GM23338 (cell line): ENCODE measurements around the gene CCDC81. TPM values are rescaled to one million over a fixed set of nuclear protein-coding genes. Genes with fewer than 3 reads are reported as not detected.

Source experiments
- ATAC-seq: fragments of 200-7000 bp; cut with Tn5 transposase; 3 replicates; pipeline ENCODE4 v1.9.1; 2020
- DNase-seq: peaks from one replicate; pipeline ENCODE4 v3.0.0-alpha.2; 2015; ENCODE audit warnings: low spot score
- H2AFZ ChIP-seq: fragments of 200-600 bp; sonication (generic); 2 replicates; pipeline ENCODE4 v1.8.0; 2016; ENCODE audit warnings: antibody characterized with exemption, mild to moderate bottlenecking, moderate library complexity
- H3F3A ChIP-seq: fragments of 200-600 bp; sonication (generic); replicated peaks from 2 replicates; pipeline ENCODE4 v1.8.0; 2017; ENCODE audit warnings: antibody characterized with exemption, mixed run types, low read depth
- H3K27ac ChIP-seq: fragments of 200-600 bp; sonication (generic); 2 replicates; pipeline ENCODE4 v1.6.1; 2016; ENCODE audit warnings: low read depth
- H3K27me3 ChIP-seq: fragments of 200-600 bp; sonication (generic); 2 replicates; pipeline ENCODE4 v1.8.0; 2016; ENCODE audit warnings: mild to moderate bottlenecking, mixed run types, moderate library complexity; ENCODE audit not compliant: insufficient read depth
- H3K36me3 ChIP-seq: fragments of 200-600 bp; sonication (generic); 2 replicates; pipeline ENCODE4 v1.8.0; 2016; ENCODE audit warnings: mild to moderate bottlenecking; ENCODE audit not compliant: insufficient read depth
- H3K4me1 ChIP-seq: fragments of 200-600 bp; sonication (generic); 2 replicates; pipeline ENCODE4 v1.8.0; 2016; ENCODE audit warnings: mild to moderate bottlenecking, moderate library complexity; ENCODE audit not compliant: insufficient read depth
- H3K4me2 ChIP-seq: fragments of 200-600 bp; sonication (generic); 2 replicates; pipeline ENCODE4 v1.7.1; 2017; ENCODE audit warnings: mixed run types
- H3K4me3 ChIP-seq: fragments of 200-600 bp; sonication (generic); 2 replicates; pipeline ENCODE4 v1.6.1; 2016; ENCODE audit warnings: mixed run types
- H3K79me2 ChIP-seq: fragments of 200-600 bp; sonication (generic); replicated peaks from 2 replicates; pipeline ENCODE4 v1.8.0; 2017; ENCODE audit warnings: mild to moderate bottlenecking; ENCODE audit not compliant: insufficient read depth
- H3K9me2 ChIP-seq: fragments of 200-600 bp; sonication (generic); 2 replicates; pipeline ENCODE4 v1.8.0; 2017; ENCODE audit not compliant: insufficient read depth
- H4K20me1 ChIP-seq: fragments of 200-600 bp; sonication (generic); replicated peaks from 2 replicates; pipeline ENCODE4 v1.8.0; 2017; ENCODE audit warnings: mild to moderate bottlenecking; ENCODE audit not compliant: insufficient read depth
- H3K27ac Mint-ChIP-seq: 2 replicates; pipeline ENCODE4 v1.8.0; 2020; ENCODE audit warnings: inconsistent platforms, mild to moderate bottlenecking, moderate library complexity, mixed read lengths
- H3K27me3 Mint-ChIP-seq: 3 replicates; pipeline ENCODE4 v1.8.0; 2022; ENCODE audit warnings: low read depth, mild to moderate bottlenecking, moderate library complexity, mixed read lengths, inconsistent platforms; ENCODE audit not compliant: insufficient read depth, poor library complexity
- H3K36me3 Mint-ChIP-seq: 3 replicates; pipeline ENCODE4 v1.8.0; 2021; ENCODE audit warnings: low read depth, mild to moderate bottlenecking, inconsistent platforms, moderate library complexity, mixed read lengths
- H3K4me1 Mint-ChIP-seq: 3 replicates; pipeline ENCODE4 v1.8.0; 2020; ENCODE audit warnings: mild to moderate bottlenecking, inconsistent platforms, mixed read lengths
- H3K4me3 Mint-ChIP-seq: 3 replicates; pipeline ENCODE4 v1.8.0; 2021; ENCODE audit warnings: moderate library complexity, mild to moderate bottlenecking, inconsistent platforms, mixed read lengths
- H3K9me3 Mint-ChIP-seq: 3 replicates; pipeline ENCODE4 v1.8.0; 2020; ENCODE audit warnings: moderate library complexity, mild to moderate bottlenecking, inconsistent platforms, mixed read lengths
- CREB1 ChIP-seq: fragments of 250-450 bp; sonication (Bioruptor Pico); IDR thresholded peaks from 2 replicates; pipeline ENCODE4 v1.5.0; 2020; ENCODE audit warnings: low read depth, mild to moderate bottlenecking, moderate library complexity
- ETS1 ChIP-seq: IDR thresholded peaks from 2 replicates; pipeline ENCODE4 v1.6.1; 2016; ENCODE audit warnings: antibody characterized with exemption
- EZH2 ChIP-seq: fragments of 200-600 bp; sonication (generic); IDR thresholded peaks from one replicate; pipeline ENCODE4 v1.8.0; 2017; ENCODE audit warnings: antibody characterized with exemption, mild to moderate bottlenecking, low read depth; ENCODE audit not compliant: unreplicated experiment
- EZH2phosphoT487 ChIP-seq: fragments of 200-600 bp; sonication (generic); IDR thresholded peaks from one replicate; pipeline ENCODE4 v1.8.1; 2018; ENCODE audit warnings: antibody characterized with exemption; ENCODE audit not compliant: unreplicated experiment
- JUNB ChIP-seq: IDR thresholded peaks from one replicate; pipeline ENCODE4 v1.6.1; 2016; ENCODE audit warnings: antibody characterized with exemption; ENCODE audit not compliant: unreplicated experiment
- NANOG ChIP-seq: IDR thresholded peaks from 2 replicates; pipeline ENCODE4 v1.6.1; 2016; ENCODE audit warnings: antibody characterized with exemption, borderline replicate concordance
- POLR2AphosphoS5 ChIP-seq: IDR thresholded peaks from 2 replicates; pipeline ENCODE4 v1.6.1; 2016; ENCODE audit warnings: antibody characterized with exemption, low read depth
- STAT1 ChIP-seq: IDR thresholded peaks from one replicate; pipeline ENCODE4 v1.6.1; 2016; ENCODE audit warnings: antibody characterized with exemption; ENCODE audit not compliant: unreplicated experiment
- ZNF114 ChIP-seq: fragments of 250-450 bp; sonication (Bioruptor Pico); IDR thresholded peaks from 2 replicates; pipeline ENCODE4 v1.5.0; 2020; ENCODE audit warnings: mild to moderate bottlenecking, moderate library complexity
- ZNF331 ChIP-seq: fragments of 250-450 bp; sonication (Bioruptor Pico); IDR thresholded peaks from 2 replicates; pipeline ENCODE4 v1.5.0; 2020; ENCODE audit warnings: low read depth, mild to moderate bottlenecking, moderate library complexity
- polyA plus RNA-seq: library from polyadenylated mRNA; unstranded; fragments of >200 nt; fragmentation: Nextera tagmentation; extraction: Ambion mirVana; gene quantifications from 2 replicates; pipeline ENCODE4 v1.2.1, GENCODE V29; 2016
- total RNA-seq: library from RNA; depleted of rRNA; stranded (reverse); fragments of >200 nt; shearing (Covaris generic); gene quantifications from 2 replicates; pipeline ENCODE4 v1.2.3, GENCODE V29; 2014
- TF ChIP-seq, protein P1 (sequence below): fragments of 250-450 bp; sonication (Bioruptor Pico); IDR thresholded peaks from 2 replicates; pipeline ENCODE4 v1.5.0; 2020; ENCODE audit warnings: mild to moderate bottlenecking, moderate library complexity
- TF ChIP-seq, protein P2 (sequence below), 2 experiments: fragments of 200-600 bp in 1 of 2; sonication (generic) in 1 of 2; conservative IDR thresholded peaks; 2 replicates each; pipeline versions ENCODE4 v1.5.1 to v1.6.1; 2016 to 2017; ENCODE audit warnings: antibody characterized with exemption in 2 of 2, low read depth in 2 of 2, mild to moderate bottlenecking in 2 of 2, moderate library complexity in 1 of 2
- TF ChIP-seq, protein P3 (sequence below): IDR thresholded peaks from one replicate; pipeline ENCODE4 v1.6.1; 2018; ENCODE audit warnings: antibody characterized with exemption; ENCODE audit not compliant: unreplicated experiment

Gene CCDC81
- total and polyA plus RNA-seq, 2 experiments from 2014 or later = 0.37 to 4.3 TPM

DNA sequence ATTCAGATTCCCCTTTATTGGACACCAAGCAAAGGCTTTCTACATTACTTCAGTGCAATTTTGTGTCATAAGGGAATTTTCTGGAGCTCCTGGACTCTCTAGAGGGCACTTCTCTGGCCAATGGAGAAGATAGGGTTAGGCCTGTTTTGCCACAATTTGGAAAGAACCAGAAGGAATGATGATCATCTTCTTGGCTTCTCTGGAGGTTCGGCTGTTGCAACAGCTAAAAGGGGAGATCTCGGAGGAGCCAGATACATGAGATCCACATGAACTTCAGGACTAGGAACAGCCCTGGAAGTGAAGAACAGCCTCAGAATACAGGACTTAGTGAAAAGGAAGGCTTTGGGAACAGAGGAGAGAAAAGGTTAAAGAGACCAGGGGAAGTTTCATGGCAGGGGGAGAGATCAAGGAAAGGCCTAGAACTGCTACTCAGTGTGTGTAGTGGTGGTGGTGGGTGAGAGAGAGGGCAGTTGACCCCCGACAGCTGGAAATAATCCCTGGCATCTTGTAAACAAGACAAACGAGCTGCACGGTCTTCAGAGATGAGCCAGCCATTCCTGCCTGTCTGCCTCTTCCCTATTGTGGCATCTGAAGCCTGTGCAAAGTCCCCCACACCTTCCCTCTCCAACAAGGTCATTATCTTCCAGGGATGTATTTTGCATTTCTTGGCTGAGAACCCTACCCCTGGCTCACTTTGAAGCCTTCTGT, 83.8 kb downstream of the CCDC81 start:
- Histone ChIP-seq H3K36me3 (no peaks in the 10 kb centered on the region), H3K9me2 (no peaks in the 10 kb centered on the region), H3K79me2 (no peaks in the 10 kb centered on the region), H2AFZ (no peak overlapping the region), H3K27ac (no peak overlapping the region), H4K20me1 (no peaks in the 10 kb centered on the region), H3K4me2 (no peak overlapping the region), H3K4me1 (no peaks in the 10 kb centered on the region), H3F3A (no peaks in the 10 kb centered on the region), H3K4me3 (no peak overlapping the region), H3K27me3 (no peaks in the 10 kb centered on the region)
- DNase-seq (no peak), ATAC-seq (no peak)
- no peaks in the 10 kb centered on the region for H3K9me3 Mint-ChIP-seq
- no peak overlapping the region for H3K27ac Mint-ChIP-seq
- peaks cover 9% of the 10 kb centered on the region for H3K27me3 Mint-ChIP-seq
- H3K4me3 Mint-ChIP-seq = no peak overlapping the region
- H3K36me3 Mint-ChIP-seq = no peaks in the 10 kb centered on the region
- TF ChIP-seq EZH2phosphoT487 (no peak), POLR2AphosphoS5 (no peak), ETS1 (no peak), NANOG (no peak), ZNF331 (CRISPR knock-in tag) (no peak), CREB1 (no peak), STAT1 (no peak), JUNB (no peak), EZH2 (no peak), ZNF114 (CRISPR knock-in tag) (no peak)
- TF ChIP-seq, protein P1, sequence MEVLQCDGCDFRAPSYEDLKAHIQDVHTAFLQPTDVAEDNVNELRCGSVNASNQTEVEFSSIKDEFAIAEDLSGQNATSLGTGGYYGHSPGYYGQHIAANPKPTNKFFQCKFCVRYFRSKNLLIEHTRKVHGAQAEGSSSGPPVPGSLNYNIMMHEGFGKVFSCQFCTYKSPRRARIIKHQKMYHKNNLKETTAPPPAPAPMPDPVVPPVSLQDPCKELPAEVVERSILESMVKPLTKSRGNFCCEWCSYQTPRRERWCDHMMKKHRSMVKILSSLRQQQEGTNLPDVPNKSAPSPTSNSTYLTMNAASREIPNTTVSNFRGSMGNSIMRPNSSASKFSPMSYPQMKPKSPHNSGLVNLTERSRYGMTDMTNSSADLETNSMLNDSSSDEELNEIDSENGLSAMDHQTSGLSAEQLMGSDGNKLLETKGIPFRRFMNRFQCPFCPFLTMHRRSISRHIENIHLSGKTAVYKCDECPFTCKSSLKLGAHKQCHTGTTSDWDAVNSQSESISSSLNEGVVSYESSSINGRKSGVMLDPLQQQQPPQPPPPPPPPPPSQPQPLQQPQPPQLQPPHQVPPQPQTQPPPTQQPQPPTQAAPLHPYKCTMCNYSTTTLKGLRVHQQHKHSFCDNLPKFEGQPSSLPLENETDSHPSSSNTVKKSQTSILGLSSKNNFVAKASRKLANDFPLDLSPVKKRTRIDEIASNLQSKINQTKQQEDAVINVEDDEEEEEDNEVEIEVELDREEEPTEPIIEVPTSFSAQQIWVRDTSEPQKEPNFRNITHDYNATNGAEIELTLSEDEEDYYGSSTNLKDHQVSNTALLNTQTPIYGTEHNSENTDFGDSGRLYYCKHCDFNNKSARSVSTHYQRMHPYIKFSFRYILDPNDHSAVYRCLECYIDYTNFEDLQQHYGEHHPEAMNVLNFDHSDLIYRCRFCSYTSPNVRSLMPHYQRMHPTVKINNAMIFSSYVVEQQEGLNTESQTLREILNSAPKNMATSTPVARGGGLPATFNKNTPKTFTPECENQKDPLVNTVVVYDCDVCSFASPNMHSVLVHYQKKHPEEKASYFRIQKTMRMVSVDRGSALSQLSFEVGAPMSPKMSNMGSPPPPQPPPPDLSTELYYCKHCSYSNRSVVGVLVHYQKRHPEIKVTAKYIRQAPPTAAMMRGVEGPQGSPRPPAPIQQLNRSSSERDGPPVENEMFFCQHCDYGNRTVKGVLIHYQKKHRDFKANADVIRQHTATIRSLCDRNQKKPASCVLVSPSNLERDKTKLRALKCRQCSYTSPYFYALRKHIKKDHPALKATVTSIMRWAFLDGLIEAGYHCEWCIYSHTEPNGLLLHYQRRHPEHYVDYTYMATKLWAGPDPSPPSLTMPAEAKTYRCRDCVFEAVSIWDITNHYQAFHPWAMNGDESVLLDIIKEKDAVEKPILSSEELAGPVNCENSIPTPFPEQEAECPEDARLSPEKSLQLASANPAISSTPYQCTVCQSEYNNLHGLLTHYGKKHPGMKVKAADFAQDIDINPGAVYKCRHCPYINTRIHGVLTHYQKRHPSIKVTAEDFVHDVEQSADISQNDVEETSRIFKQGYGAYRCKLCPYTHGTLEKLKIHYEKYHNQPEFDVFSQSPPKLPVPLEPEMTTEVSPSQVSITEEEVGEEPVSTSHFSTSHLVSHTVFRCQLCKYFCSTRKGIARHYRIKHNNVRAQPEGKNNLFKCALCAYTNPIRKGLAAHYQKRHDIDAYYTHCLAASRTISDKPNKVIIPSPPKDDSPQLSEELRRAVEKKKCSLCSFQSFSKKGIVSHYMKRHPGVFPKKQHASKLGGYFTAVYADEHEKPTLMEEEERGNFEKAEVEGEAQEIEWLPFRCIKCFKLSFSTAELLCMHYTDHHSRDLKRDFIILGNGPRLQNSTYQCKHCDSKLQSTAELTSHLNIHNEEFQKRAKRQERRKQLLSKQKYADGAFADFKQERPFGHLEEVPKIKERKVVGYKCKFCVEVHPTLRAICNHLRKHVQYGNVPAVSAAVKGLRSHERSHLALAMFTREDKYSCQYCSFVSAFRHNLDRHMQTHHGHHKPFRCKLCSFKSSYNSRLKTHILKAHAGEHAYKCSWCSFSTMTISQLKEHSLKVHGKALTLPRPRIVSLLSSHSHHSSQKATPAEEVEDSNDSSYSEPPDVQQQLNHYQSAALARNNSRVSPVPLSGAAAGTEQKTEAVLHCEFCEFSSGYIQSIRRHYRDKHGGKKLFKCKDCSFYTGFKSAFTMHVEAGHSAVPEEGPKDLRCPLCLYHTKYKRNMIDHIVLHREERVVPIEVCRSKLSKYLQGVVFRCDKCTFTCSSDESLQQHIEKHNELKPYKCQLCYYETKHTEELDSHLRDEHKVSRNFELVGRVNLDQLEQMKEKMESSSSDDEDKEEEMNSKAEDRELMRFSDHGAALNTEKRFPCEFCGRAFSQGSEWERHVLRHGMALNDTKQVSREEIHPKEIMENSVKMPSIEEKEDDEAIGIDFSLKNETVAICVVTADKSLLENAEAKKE (CRISPR knock-in tag) = no peak
- TF ChIP-seq, protein P2, sequence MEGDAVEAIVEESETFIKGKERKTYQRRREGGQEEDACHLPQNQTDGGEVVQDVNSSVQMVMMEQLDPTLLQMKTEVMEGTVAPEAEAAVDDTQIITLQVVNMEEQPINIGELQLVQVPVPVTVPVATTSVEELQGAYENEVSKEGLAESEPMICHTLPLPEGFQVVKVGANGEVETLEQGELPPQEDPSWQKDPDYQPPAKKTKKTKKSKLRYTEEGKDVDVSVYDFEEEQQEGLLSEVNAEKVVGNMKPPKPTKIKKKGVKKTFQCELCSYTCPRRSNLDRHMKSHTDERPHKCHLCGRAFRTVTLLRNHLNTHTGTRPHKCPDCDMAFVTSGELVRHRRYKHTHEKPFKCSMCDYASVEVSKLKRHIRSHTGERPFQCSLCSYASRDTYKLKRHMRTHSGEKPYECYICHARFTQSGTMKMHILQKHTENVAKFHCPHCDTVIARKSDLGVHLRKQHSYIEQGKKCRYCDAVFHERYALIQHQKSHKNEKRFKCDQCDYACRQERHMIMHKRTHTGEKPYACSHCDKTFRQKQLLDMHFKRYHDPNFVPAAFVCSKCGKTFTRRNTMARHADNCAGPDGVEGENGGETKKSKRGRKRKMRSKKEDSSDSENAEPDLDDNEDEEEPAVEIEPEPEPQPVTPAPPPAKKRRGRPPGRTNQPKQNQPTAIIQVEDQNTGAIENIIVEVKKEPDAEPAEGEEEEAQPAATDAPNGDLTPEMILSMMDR (conservative IDR thresholded peaks at IDR 0.05; ENCODE audit: low read depth in 2 of 2) = no peak
- TF ChIP-seq, protein P3, sequence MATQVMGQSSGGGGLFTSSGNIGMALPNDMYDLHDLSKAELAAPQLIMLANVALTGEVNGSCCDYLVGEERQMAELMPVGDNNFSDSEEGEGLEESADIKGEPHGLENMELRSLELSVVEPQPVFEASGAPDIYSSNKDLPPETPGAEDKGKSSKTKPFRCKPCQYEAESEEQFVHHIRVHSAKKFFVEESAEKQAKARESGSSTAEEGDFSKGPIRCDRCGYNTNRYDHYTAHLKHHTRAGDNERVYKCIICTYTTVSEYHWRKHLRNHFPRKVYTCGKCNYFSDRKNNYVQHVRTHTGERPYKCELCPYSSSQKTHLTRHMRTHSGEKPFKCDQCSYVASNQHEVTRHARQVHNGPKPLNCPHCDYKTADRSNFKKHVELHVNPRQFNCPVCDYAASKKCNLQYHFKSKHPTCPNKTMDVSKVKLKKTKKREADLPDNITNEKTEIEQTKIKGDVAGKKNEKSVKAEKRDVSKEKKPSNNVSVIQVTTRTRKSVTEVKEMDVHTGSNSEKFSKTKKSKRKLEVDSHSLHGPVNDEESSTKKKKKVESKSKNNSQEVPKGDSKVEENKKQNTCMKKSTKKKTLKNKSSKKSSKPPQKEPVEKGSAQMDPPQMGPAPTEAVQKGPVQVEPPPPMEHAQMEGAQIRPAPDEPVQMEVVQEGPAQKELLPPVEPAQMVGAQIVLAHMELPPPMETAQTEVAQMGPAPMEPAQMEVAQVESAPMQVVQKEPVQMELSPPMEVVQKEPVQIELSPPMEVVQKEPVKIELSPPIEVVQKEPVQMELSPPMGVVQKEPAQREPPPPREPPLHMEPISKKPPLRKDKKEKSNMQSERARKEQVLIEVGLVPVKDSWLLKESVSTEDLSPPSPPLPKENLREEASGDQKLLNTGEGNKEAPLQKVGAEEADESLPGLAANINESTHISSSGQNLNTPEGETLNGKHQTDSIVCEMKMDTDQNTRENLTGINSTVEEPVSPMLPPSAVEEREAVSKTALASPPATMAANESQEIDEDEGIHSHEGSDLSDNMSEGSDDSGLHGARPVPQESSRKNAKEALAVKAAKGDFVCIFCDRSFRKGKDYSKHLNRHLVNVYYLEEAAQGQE = no peak
- peaks cover 10% of the 10 kb centered on the region for H3K4me1 Mint-ChIP-seq
